GM12878 (cell line): Measurements from ENCODE around the gene CRYGN. TPM values are rescaled to one million over a fixed set of nuclear protein-coding genes. Genes with fewer than 3 reads are reported as not detected.

Experiments used
- ATAC-seq: fragments of 200-7000 bp; cut with Tn5 transposase; 3 replicates; pipeline ENCODE4 v1.9.1; 2020; ENCODE audit warnings: mild to moderate bottlenecking, moderate library complexity
- BruUV-seq: library from RNA; stranded (reverse); fragments of 400-500 nt; replicated peaks from 2 replicates; lab custom pipeline; 2021; lab: Mats Ljungman, UMichigan
- CTCF ChIA-PET: fragments of 300-600 bp; sonication (Branson Sonifier 250); formaldehyde crosslinking; extraction: SDS; loops from one replicate; lab custom pipeline; 2021; ENCODE audit warnings: inconsistent platforms; lab: Yijun Ruan, JAX
- POLR2A ChIA-PET: fragments of 350-600 bp; formaldehyde crosslinking; extraction: SDS; loops from one replicate; lab custom pipeline; 2021; ENCODE audit warnings: inconsistent platforms; lab: Charles Lee
- RAD21 ChIA-PET: fragments of 300-600 bp; sonication (Branson Sonifier 250); formaldehyde crosslinking; loops from one replicate; lab custom pipeline; 2023; ENCODE audit warnings: antibody characterized with exemption; ENCODE audit not compliant: unreplicated experiment; lab: Charles Lee
- SMC1A ChIA-PET: fragments of 300-600 bp; sonication (Branson Sonifier 250); formaldehyde crosslinking; loops from one replicate; lab custom pipeline; 2023; ENCODE audit not compliant: unreplicated experiment, uncharacterized antibody; lab: Charles Lee
- DNase-seq: peaks from one replicate; pipeline ENCODE4 v3.0.0-alpha.2; 2011; ENCODE audit warnings: low read depth, low spot score
- FAIRE-seq: peaks from 3 replicates; lab custom pipeline; 2011; peaks lifted over from hg19 to GRCh38; lab: Jason Lieb, UNC
- H2AFZ ChIP-seq: 2 replicates; pipeline ENCODE4 v1.6.0; 2011; ENCODE audit warnings: low read depth, low read length, control low read depth; ENCODE audit not compliant: control insufficient read depth
- H3K27ac ChIP-seq: 2 replicates; pipeline ENCODE4 v1.5.1; 2011; ENCODE audit warnings: control low read depth; ENCODE audit not compliant: control insufficient read depth, insufficient read depth
- H3K27me3 ChIP-seq, 2 experiments: replicated peaks in 1 of 2; 2 replicates each; pipeline versions ENCODE4 v1.6.0 to v1.6.1; 2011; ENCODE audit warnings: low read length in 1 of 2; ENCODE audit not compliant: control insufficient read depth in 2 of 2, insufficient read depth in 2 of 2
- H3K36me3 ChIP-seq, 2 experiments: 2 replicates each; pipeline ENCODE4 v1.5.1; 2011; ENCODE audit warnings: low read length in 1 of 2; ENCODE audit not compliant: control insufficient read depth in 2 of 2, insufficient read depth in 2 of 2
- H3K4me1 ChIP-seq: 2 replicates; pipeline ENCODE4 v1.6.1; 2011; ENCODE audit warnings: mild to moderate bottlenecking, low read length, moderate library complexity, mixed read lengths; ENCODE audit not compliant: control insufficient read depth, insufficient read depth
- H3K4me2 ChIP-seq: 2 replicates; pipeline ENCODE4 v1.6.0; 2011; ENCODE audit warnings: control low read depth; ENCODE audit not compliant: control insufficient read depth, insufficient read depth
- H3K4me3 ChIP-seq: fragments of 200-600 bp; sonication (generic); 2 replicates; pipeline ENCODE4 v1.5.1; 2016
- H3K79me2 ChIP-seq: 2 replicates; pipeline ENCODE4 v1.6.0; 2011; ENCODE audit warnings: low read length; ENCODE audit not compliant: control insufficient read depth, insufficient read depth
- H3K9ac ChIP-seq: 2 replicates; pipeline ENCODE4 v1.8.0; 2011; ENCODE audit warnings: low read length, control low read depth, mixed read lengths; ENCODE audit not compliant: control insufficient read depth, insufficient read depth
- H3K9me3 ChIP-seq: replicated peaks from 3 replicates; pipeline ENCODE4 v1.5.1; 2011; ENCODE audit warnings: mild to moderate bottlenecking, low read length; ENCODE audit not compliant: control insufficient read depth, insufficient read depth
- H4K20me1 ChIP-seq: 2 replicates; pipeline ENCODE4 v1.6.0; 2011; ENCODE audit not compliant: control insufficient read depth, insufficient read depth
- ATF7 ChIP-seq: fragments of 450-650 bp; IDR thresholded peaks from 2 replicates; pipeline ENCODE4 v1.6.1; 2016; ENCODE audit warnings: low read depth, mild to moderate bottlenecking
- BRCA1 ChIP-seq: IDR thresholded peaks from 2 replicates; pipeline ENCODE4 v1.6.1; 2011; ENCODE audit warnings: low read depth, low read length, improper control_type of control experiment
- CREM ChIP-seq: IDR thresholded peaks from 2 replicates; pipeline ENCODE4 v1.6.1; 2014; ENCODE audit warnings: antibody characterized with exemption, low read depth
- NFYB ChIP-seq: IDR thresholded peaks from 2 replicates; pipeline ENCODE4 v1.6.1; 2011; ENCODE audit warnings: low read depth, mild to moderate bottlenecking, low read length, improper control_type of control experiment, moderate library complexity; ENCODE audit not compliant: insufficient read depth
- POU2F2 ChIP-seq: IDR thresholded peaks from 3 replicates; pipeline ENCODE4 v1.6.1; 2011; ENCODE audit warnings: low read depth, mild to moderate bottlenecking, low read length, borderline replicate concordance
- RBBP5 ChIP-seq: fragments of 200-600 bp; sonication (generic); conservative IDR thresholded peaks from 2 replicates; pipeline ENCODE4 v1.6.1; 2016
- SPI1 ChIP-seq: IDR thresholded peaks from 2 replicates; pipeline ENCODE4 v1.6.1; 2011; ENCODE audit warnings: low read depth, mild to moderate bottlenecking, low read length, moderate library complexity, borderline replicate concordance; ENCODE audit not compliant: insufficient read depth
- TCF3 ChIP-seq: IDR thresholded peaks from 2 replicates; pipeline ENCODE4 v1.6.1; 2012; ENCODE audit warnings: low read depth, mild to moderate bottlenecking, low read length, borderline replicate concordance; ENCODE audit not compliant: insufficient read depth
- ZNF217 ChIP-seq: fragments of 450-650 bp; IDR thresholded peaks from 2 replicates; pipeline ENCODE4 v1.6.1; 2017; ENCODE audit warnings: antibody characterized with exemption, mild to moderate bottlenecking
- WGBS: methylation state at CpG from one replicate; pipeline ENCODE4 v1.1.6; 2016; ENCODE audit warnings: low lambda C conversion rate; ENCODE audit not compliant: insufficient replicate concordance, insufficient coverage; ENCODE audit errors: missing lambda C conversion rate; 5-methylcytosine and 5-hydroxymethylcytosine counted together
- in situ Hi-C: fragments of 300-500 bp; cut with MboI; formaldehyde crosslinking; loops from 9 replicates; pipeline ENCODE4 v1.14.3; 2018; ENCODE audit warnings: mixed read lengths
- intact Hi-C: fragments of 100-400 bp; cut with micrococcal nuclease; formaldehyde crosslinking; loops from one replicate; pipeline ENCODE4 v1.14.2; 2022; ENCODE audit not compliant: unreplicated experiment
- polyA plus RNA-seq, 11 experiments: library from polyadenylated mRNA; depleted of rRNA in 4 of 11; unstranded in 6 of 11; stranded (reverse) in 5 of 11; fragments of >200 nt; fragmentation: Nextera tagmentation in 4 of 11; fragmentation: Illumina TruSeq in 1 of 11; extraction: Ambion mirVana in 4 of 11; extraction: Trizol in 1 of 11; gene quantifications; 1 replicate in 1 of 11; 2 replicates in 10 of 11; pipeline versions ENCODE4 v1.2.1 to v1.2.3, GENCODE V29; 2011 to 2016; ENCODE audit warnings: inconsistent platforms in 2 of 11, missing spikeins in 2 of 11, low read depth in 1 of 11
- total RNA-seq, 4 experiments: library from RNA; depleted of rRNA in 3 of 4; stranded (reverse); fragments of >200 nt in 3 of 4; fragmentation: Illumina TruSeq in 1 of 4; extraction: Trizol in 1 of 4; gene quantifications; 2 replicates each; pipeline versions ENCODE4 v1.2.1 to v1.2.3, GENCODE V29; 2013 to 2021
- TF ChIP-seq, protein P1 (sequence below): fragments of 150-350 bp; IDR thresholded peaks from 2 replicates; pipeline ENCODE4 v1.6.1; 2014; ENCODE audit warnings: mild to moderate bottlenecking, low read depth, low read length
- TF ChIP-seq, protein P2 (sequence below): fragments of 450-650 bp; IDR thresholded peaks from 2 replicates; pipeline ENCODE4 v1.6.1; 2016; ENCODE audit warnings: mild to moderate bottlenecking, moderate library complexity, borderline replicate concordance
- TF ChIP-seq, protein P3 (sequence below): fragments of 450-650 bp; IDR thresholded peaks from 2 replicates; pipeline ENCODE4 v1.6.1; 2017; ENCODE audit warnings: low read depth, mild to moderate bottlenecking, moderate library complexity
- TF ChIP-seq, protein P4 (sequence below): fragments of 150-350 bp; IDR thresholded peaks from 2 replicates; pipeline ENCODE4 v1.6.1; 2016; ENCODE audit warnings: low read depth, low read length

CRYGN gene
- total and polyA plus RNA-seq, 10 of the 15 experiments (the other 5 are each of a cell fraction or from before 2014, with no cell fraction given) = not detected

DNA sequence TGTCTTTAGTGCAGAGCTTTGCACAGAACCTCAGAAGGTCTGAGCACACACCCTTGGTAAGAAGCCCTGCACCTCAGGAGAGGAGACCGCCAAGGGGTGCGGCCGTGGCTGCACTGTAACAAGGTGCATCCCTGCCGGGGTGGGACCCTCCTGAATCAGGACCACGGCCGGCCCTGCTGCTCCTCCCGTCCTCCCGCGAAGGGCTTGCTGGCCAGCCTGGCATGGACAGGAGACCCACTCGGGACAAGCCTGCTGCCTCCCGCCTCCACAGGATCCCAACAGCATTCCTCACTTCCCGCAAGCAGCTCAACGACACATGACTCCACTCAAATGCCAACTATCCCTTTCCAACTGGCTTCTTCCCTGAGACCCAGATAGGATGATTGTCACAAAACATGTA, 42.9 kb downstream of the CRYGN start:
- H3K4me1 ChIP-seq = peaks cover 13% of the 10 kb centered on the region
- no peak overlapping the region for H3K4me3 ChIP-seq
- no peaks in the 10 kb centered on the region for H3K79me2 ChIP-seq
- H4K20me1 ChIP-seq = no peaks in the 10 kb centered on the region
- H3K27ac ChIP-seq = no peak overlapping the region
- H3K9me3 ChIP-seq = no peaks in the 10 kb centered on the region; the same call in 2 of the 3 replicates
- RAD21 ChIA-PET = no interaction called here
- H3K4me2 ChIP-seq = no peak overlapping the region
- in situ Hi-C loops (no loop called here), intact Hi-C loops (no loop called here)
- CTCF ChIA-PET = no interaction called here
- H3K36me3 ChIP-seq = no peaks in the 10 kb centered on the region
- BruUV-seq = no TSS peak
- SMC1A ChIA-PET = no interaction called here
- no peak for ATAC-seq
- no peak overlapping the region for H3K9ac ChIP-seq
- POLR2A ChIA-PET = no interaction called here
- 68% methylated on average over 13 of the region's 13 CpGs for WGBS
- no peak for FAIRE-seq
- no peak for DNase-seq
- H2AFZ ChIP-seq = no peak overlapping the region
- H3K27me3 ChIP-seq = no peaks in the 10 kb centered on the region; a peak in 1 of 4 replicates
- TF ChIP-seq, protein P1, sequence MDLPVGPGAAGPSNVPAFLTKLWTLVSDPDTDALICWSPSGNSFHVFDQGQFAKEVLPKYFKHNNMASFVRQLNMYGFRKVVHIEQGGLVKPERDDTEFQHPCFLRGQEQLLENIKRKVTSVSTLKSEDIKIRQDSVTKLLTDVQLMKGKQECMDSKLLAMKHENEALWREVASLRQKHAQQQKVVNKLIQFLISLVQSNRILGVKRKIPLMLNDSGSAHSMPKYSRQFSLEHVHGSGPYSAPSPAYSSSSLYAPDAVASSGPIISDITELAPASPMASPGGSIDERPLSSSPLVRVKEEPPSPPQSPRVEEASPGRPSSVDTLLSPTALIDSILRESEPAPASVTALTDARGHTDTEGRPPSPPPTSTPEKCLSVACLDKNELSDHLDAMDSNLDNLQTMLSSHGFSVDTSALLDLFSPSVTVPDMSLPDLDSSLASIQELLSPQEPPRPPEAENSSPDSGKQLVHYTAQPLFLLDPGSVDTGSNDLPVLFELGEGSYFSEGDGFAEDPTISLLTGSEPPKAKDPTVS = no peak
- TF ChIP-seq NFYB (no peak), TCF3 (no peak), ZNF217 (no peak), BRCA1 (no peak), POU2F2 (no peak), ATF7 (no peak), SPI1 (no peak), CREM (no peak), RBBP5 (no peak)
- TF ChIP-seq, protein P2, sequence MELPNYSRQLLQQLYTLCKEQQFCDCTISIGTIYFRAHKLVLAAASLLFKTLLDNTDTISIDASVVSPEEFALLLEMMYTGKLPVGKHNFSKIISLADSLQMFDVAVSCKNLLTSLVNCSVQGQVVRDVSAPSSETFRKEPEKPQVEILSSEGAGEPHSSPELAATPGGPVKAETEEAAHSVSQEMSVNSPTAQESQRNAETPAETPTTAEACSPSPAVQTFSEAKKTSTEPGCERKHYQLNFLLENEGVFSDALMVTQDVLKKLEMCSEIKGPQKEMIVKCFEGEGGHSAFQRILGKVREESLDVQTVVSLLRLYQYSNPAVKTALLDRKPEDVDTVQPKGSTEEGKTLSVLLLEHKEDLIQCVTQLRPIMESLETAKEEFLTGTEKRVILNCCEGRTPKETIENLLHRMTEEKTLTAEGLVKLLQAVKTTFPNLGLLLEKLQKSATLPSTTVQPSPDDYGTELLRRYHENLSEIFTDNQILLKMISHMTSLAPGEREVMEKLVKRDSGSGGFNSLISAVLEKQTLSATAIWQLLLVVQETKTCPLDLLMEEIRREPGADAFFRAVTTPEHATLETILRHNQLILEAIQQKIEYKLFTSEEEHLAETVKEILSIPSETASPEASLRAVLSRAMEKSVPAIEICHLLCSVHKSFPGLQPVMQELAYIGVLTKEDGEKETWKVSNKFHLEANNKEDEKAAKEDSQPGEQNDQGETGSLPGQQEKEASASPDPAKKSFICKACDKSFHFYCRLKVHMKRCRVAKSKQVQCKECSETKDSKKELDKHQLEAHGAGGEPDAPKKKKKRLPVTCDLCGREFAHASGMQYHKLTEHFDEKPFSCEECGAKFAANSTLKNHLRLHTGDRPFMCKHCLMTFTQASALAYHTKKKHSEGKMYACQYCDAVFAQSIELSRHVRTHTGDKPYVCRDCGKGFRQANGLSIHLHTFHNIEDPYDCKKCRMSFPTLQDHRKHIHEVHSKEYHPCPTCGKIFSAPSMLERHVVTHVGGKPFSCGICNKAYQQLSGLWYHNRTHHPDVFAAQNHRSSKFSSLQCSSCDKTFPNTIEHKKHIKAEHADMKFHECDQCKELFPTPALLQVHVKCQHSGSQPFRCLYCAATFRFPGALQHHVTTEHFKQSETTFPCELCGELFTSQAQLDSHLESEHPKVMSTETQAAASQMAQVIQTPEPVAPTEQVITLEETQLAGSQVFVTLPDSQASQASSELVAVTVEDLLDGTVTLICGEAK = no peak
- TF ChIP-seq, protein P3, sequence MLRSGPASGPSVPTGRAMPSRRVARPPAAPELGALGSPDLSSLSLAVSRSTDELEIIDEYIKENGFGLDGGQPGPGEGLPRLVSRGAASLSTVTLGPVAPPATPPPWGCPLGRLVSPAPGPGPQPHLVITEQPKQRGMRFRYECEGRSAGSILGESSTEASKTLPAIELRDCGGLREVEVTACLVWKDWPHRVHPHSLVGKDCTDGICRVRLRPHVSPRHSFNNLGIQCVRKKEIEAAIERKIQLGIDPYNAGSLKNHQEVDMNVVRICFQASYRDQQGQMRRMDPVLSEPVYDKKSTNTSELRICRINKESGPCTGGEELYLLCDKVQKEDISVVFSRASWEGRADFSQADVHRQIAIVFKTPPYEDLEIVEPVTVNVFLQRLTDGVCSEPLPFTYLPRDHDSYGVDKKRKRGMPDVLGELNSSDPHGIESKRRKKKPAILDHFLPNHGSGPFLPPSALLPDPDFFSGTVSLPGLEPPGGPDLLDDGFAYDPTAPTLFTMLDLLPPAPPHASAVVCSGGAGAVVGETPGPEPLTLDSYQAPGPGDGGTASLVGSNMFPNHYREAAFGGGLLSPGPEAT = no peak
- TF ChIP-seq, protein P4, sequence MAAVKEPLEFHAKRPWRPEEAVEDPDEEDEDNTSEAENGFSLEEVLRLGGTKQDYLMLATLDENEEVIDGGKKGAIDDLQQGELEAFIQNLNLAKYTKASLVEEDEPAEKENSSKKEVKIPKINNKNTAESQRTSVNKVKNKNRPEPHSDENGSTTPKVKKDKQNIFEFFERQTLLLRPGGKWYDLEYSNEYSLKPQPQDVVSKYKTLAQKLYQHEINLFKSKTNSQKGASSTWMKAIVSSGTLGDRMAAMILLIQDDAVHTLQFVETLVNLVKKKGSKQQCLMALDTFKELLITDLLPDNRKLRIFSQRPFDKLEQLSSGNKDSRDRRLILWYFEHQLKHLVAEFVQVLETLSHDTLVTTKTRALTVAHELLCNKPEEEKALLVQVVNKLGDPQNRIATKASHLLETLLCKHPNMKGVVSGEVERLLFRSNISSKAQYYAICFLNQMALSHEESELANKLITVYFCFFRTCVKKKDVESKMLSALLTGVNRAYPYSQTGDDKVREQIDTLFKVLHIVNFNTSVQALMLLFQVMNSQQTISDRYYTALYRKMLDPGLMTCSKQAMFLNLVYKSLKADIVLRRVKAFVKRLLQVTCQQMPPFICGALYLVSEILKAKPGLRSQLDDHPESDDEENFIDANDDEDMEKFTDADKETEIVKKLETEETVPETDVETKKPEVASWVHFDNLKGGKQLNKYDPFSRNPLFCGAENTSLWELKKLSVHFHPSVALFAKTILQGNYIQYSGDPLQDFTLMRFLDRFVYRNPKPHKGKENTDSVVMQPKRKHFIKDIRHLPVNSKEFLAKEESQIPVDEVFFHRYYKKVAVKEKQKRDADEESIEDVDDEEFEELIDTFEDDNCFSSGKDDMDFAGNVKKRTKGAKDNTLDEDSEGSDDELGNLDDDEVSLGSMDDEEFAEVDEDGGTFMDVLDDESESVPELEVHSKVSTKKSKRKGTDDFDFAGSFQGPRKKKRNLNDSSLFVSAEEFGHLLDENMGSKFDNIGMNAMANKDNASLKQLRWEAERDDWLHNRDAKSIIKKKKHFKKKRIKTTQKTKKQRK = no peak
